HG02571 (cell line): ENCODE data around the gene ST6GALNAC5.

ENCODE experiments used
- ATAC-seq: cut with Tn5 transposase; IDR thresholded peaks from one replicate; pipeline ENCODE4 v1.9.1; 2021; ENCODE audit warnings: mild to moderate bottlenecking, moderate library complexity; ENCODE audit not compliant: unreplicated experiment

The ST6GALNAC5 gene

GRCh38 chr1:77039739-77040138, 172.5 kb downstream of the ST6GALNAC5 start:
- ATAC-seq: no peak

GRCh38 chr1:77040826-77041225, 173.5 kb downstream of the ST6GALNAC5 start:
- ATAC-seq: no peak

- no peak for ATAC-seq
These were observed 177.0 kb downstream of the ST6GALNAC5 start for GRCh38 chr1:77044133-77044849.

GRCh38 chr1:77047575-77047974, 180.3 kb downstream of the ST6GALNAC5 start:
- no peak for ATAC-seq

- ATAC-seq: no peak
These were observed 180.8 kb downstream of the ST6GALNAC5 start for GRCh38 chr1:77047978-77048614.

GRCh38 chr1:77048615-77049005, 181.3 kb downstream of the ST6GALNAC5 start:
- no peak for ATAC-seq

- ATAC-seq: no peak
These were observed 184.1 kb downstream of the ST6GALNAC5 start for GRCh38 chr1:77051425-77051824.

- no peak for ATAC-seq
These were observed 189.2 kb downstream of the ST6GALNAC5 start for GRCh38 chr1:77056525-77056924.

GRCh38 chr1:77057994-77058585, 190.8 kb downstream of the ST6GALNAC5 start:
- ATAC-seq: no peak

GRCh38 chr1:77060000-77060399, 192.7 kb downstream of the ST6GALNAC5 start:
- ATAC-seq: no peak

GRCh38 chr1:77061162-77061561, 193.9 kb downstream of the ST6GALNAC5 start:
- ATAC-seq: no peak

GRCh38 chr1:77063118-77063517, 195.8 kb downstream of the ST6GALNAC5 start:
- ATAC-seq: no peak

- no peak for ATAC-seq
These were observed 197.0 kb downstream of the ST6GALNAC5 start for GRCh38 chr1:77064246-77064645.

GRCh38 chr1:77065693-77066342, 198.5 kb downstream of the ST6GALNAC5 start:
- ATAC-seq: no peak

- no peak for ATAC-seq
These were observed 200.7 kb downstream of the ST6GALNAC5 start for GRCh38 chr1:77068013-77068412.

- no peak for ATAC-seq
These were observed 209.5 kb downstream of the ST6GALNAC5 start for GRCh38 chr1:77076759-77077158.

- ATAC-seq: no peak
These were observed 214.6 kb downstream of the ST6GALNAC5 start for GRCh38 chr1:77081834-77082233.

GRCh38 chr1:77084457-77084856, 217.2 kb downstream of the ST6GALNAC5 start:
- no peak for ATAC-seq

- ATAC-seq: no peak
These were observed 217.8 kb downstream of the ST6GALNAC5 start for GRCh38 chr1:77085109-77085508.

GRCh38 chr1:77089756-77090155, 222.5 kb downstream of the ST6GALNAC5 start:
- no peak for ATAC-seq

- ATAC-seq: no peak
These were observed 228.0 kb downstream of the ST6GALNAC5 start for GRCh38 chr1:77095236-77095635.
